Measurements from ENCODE around the gene CSRP1.

DNA sequence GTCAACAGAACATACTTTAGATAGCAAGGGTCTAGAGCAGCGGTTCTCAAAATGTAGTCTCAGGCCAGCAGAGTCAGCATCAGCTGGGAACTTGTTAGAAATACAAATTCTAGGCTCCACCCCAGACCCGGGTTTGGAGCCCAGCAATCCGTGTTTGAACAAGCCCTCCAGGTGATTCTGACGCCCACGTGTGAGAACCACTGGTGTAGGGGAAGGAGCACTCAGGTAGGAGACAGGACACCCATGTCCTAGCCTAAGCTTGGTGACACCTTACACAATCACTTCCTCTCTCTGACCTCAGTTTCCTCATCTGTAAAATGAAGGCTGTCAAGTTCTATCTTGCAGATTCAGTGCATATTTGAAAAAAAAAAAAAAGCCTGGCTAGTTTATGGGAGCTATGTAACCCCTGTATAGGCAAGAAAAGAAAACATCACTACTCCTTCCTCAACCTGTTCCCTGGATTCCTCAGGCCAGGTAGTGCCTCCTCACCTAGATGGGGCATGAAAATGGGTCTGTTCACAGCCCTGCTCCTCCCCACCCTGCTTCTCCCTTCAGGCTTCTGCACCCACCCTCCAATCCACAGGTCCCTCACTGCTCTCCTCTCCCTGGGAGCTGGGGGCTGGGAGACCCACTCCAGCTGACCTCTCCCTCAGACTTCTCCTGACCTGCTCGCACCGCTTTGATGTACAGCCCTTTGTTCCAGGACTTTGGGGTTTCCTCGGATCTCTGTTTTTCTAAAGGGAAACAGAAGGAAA lies 30.8 kb downstream of the CSRP1 start:
- TF ChIP-seq, protein P1, sequence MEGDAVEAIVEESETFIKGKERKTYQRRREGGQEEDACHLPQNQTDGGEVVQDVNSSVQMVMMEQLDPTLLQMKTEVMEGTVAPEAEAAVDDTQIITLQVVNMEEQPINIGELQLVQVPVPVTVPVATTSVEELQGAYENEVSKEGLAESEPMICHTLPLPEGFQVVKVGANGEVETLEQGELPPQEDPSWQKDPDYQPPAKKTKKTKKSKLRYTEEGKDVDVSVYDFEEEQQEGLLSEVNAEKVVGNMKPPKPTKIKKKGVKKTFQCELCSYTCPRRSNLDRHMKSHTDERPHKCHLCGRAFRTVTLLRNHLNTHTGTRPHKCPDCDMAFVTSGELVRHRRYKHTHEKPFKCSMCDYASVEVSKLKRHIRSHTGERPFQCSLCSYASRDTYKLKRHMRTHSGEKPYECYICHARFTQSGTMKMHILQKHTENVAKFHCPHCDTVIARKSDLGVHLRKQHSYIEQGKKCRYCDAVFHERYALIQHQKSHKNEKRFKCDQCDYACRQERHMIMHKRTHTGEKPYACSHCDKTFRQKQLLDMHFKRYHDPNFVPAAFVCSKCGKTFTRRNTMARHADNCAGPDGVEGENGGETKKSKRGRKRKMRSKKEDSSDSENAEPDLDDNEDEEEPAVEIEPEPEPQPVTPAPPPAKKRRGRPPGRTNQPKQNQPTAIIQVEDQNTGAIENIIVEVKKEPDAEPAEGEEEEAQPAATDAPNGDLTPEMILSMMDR (conservative IDR thresholded peaks at IDR 0.05; ENCODE audit: low read length): no peak
- no peak for TF ChIP-seq EZH2phosphoT487 (IDR thresholded peaks at IDR 0.05; ENCODE audit: borderline replicate concordance, low read depth, low read length)
